H9 (cell line): ENCODE measurements around the gene NAIF1. TPM values are rescaled to one million over a fixed set of nuclear protein-coding genes. Genes with fewer than 3 reads are reported as not detected.

Experiments used
- DNase-seq: peaks from one replicate; pipeline ENCODE4 v3.0.0-alpha.2; 2017
- H2AFZ ChIP-seq: one replicate; pipeline ENCODE4 v1.6.1; 2013; ENCODE audit warnings: mild to moderate bottlenecking, low read length, control low read depth, moderate library complexity
- H2AK5ac ChIP-seq: 2 replicates; pipeline ENCODE4 v1.6.1; 2013; ENCODE audit warnings: low read length, control low read depth, mixed read lengths; ENCODE audit not compliant: insufficient read length
- H2BK120ac ChIP-seq: one replicate; pipeline ENCODE4 v1.6.1; 2013; ENCODE audit warnings: low read depth, mild to moderate bottlenecking, low read length, control low read depth, inconsistent platforms; ENCODE audit not compliant: poor library complexity, severe bottlenecking
- H2BK12ac ChIP-seq: 2 replicates; pipeline ENCODE4 v1.6.1; 2013; ENCODE audit warnings: low read length, control low read depth, mixed read lengths, low read depth; ENCODE audit not compliant: insufficient read length
- H2BK15ac ChIP-seq: 2 replicates; pipeline ENCODE4 v1.6.1; 2013; ENCODE audit warnings: low read depth, low read length, control low read depth
- H2BK20ac ChIP-seq: one replicate; pipeline ENCODE4 v1.6.1; 2013; ENCODE audit warnings: low read depth, mild to moderate bottlenecking, low read length, control low read depth, inconsistent platforms; ENCODE audit not compliant: poor library complexity, severe bottlenecking
- H2BK5ac ChIP-seq: 2 replicates; pipeline ENCODE4 v1.6.1; 2013; ENCODE audit warnings: low read length, control low read depth, mixed read lengths; ENCODE audit not compliant: insufficient read length
- H3K14ac ChIP-seq: 2 replicates; pipeline ENCODE4 v1.6.1; 2013; ENCODE audit warnings: low read length, control low read depth; ENCODE audit not compliant: insufficient read depth
- H3K18ac ChIP-seq: 2 replicates; pipeline ENCODE4 v1.6.1; 2013; ENCODE audit warnings: low read depth, mild to moderate bottlenecking, mixed read lengths, low read length, control low read depth; ENCODE audit not compliant: insufficient read length
- H3K23ac ChIP-seq: 2 replicates; pipeline ENCODE4 v1.6.1; 2013; ENCODE audit warnings: low read length, control low read depth, mixed read lengths, low read depth; ENCODE audit not compliant: insufficient read length
- H3K23me2 ChIP-seq: 2 replicates; pipeline ENCODE4 v1.6.1; 2013; ENCODE audit warnings: low read depth, mild to moderate bottlenecking, mixed read lengths, low read length, control low read depth; ENCODE audit not compliant: insufficient read length, poor library complexity, severe bottlenecking
- H3K27ac ChIP-seq: 2 replicates; pipeline ENCODE4 v1.5.1; 2013; ENCODE audit warnings: low read length, control low read depth, mixed read lengths, low read depth; ENCODE audit not compliant: insufficient read length
- H3K27me3 ChIP-seq: 2 replicates; pipeline ENCODE4 v1.6.1; 2013; ENCODE audit warnings: low read length, control low read depth, inconsistent platforms; ENCODE audit not compliant: insufficient read depth
- H3K4ac ChIP-seq: 2 replicates; pipeline ENCODE4 v1.6.1; 2013; ENCODE audit warnings: low read depth, mild to moderate bottlenecking, control low read depth, inconsistent platforms, low read length, moderate library complexity
- H3K4me1 ChIP-seq: 2 replicates; pipeline ENCODE4 v1.6.1; 2013; ENCODE audit warnings: low read length, control low read depth, inconsistent platforms; ENCODE audit not compliant: insufficient read depth
- H3K4me2 ChIP-seq: 2 replicates; pipeline ENCODE4 v1.6.1; 2013; ENCODE audit warnings: low read length, control low read depth, mixed read lengths; ENCODE audit not compliant: insufficient read length, insufficient read depth
- H3K56ac ChIP-seq: 2 replicates; pipeline ENCODE4 v1.6.1; 2013; ENCODE audit warnings: low read depth, mild to moderate bottlenecking, mixed read lengths, low read length, control low read depth; ENCODE audit not compliant: insufficient read length
- H3K79me1 ChIP-seq: 2 replicates; pipeline ENCODE4 v1.6.1; 2013; ENCODE audit warnings: low read depth, mild to moderate bottlenecking, moderate library complexity, low read length, control low read depth, inconsistent platforms; ENCODE audit not compliant: insufficient read depth, poor library complexity, severe bottlenecking
- H3K79me2 ChIP-seq: 2 replicates; pipeline ENCODE4 v1.6.1; 2013; ENCODE audit warnings: low read length, control low read depth, inconsistent platforms; ENCODE audit not compliant: insufficient read depth
- H3K9ac ChIP-seq: 2 replicates; pipeline ENCODE4 v1.6.1; 2013; ENCODE audit warnings: low read length, control low read depth, mixed read lengths; ENCODE audit not compliant: insufficient read length; ENCODE audit errors: extremely low read depth
- H3K9me3 ChIP-seq: one replicate; pipeline ENCODE4 v1.6.1; 2013; ENCODE audit warnings: low read depth, low read length, inconsistent platforms; ENCODE audit not compliant: control insufficient read depth
- H3T11ph ChIP-seq: one replicate; pipeline ENCODE4 v1.6.1; 2013; ENCODE audit warnings: mild to moderate bottlenecking, low read length, control low read depth, inconsistent platforms
- H4K20me1 ChIP-seq: one replicate; pipeline ENCODE4 v1.6.1; 2013; ENCODE audit not compliant: control insufficient read depth, insufficient read length, insufficient read depth
- H4K5ac ChIP-seq: 2 replicates; pipeline ENCODE4 v1.6.1; 2013; ENCODE audit warnings: low read depth, mild to moderate bottlenecking, mixed read lengths, low read length, control low read depth; ENCODE audit not compliant: insufficient read length
- H4K8ac ChIP-seq: replicated peaks from 2 replicates; pipeline ENCODE4 v1.6.1; 2013; ENCODE audit warnings: low read length, control low read depth, mixed read lengths, low read depth; ENCODE audit not compliant: insufficient read length
- H4K91ac ChIP-seq: 2 replicates; pipeline ENCODE4 v1.6.1; 2013; ENCODE audit warnings: low read depth, mild to moderate bottlenecking, moderate library complexity, mixed read lengths, low read length, control low read depth; ENCODE audit not compliant: insufficient read length
- H3K27ac Mint-ChIP-seq, 3 experiments: 2 replicates in 2 of 3; 3 replicates in 1 of 3; pipeline ENCODE4 v1.8.0; 2020 to 2021; ENCODE audit warnings: mixed read lengths in 3 of 3, mild to moderate bottlenecking in 1 of 3, moderate library complexity in 1 of 3
- H3K27me3 Mint-ChIP-seq: 2 replicates; pipeline ENCODE4 v1.8.0; 2021; ENCODE audit warnings: low read depth, mild to moderate bottlenecking, moderate library complexity, mixed read lengths
- H3K36me3 Mint-ChIP-seq, 3 experiments: 2 replicates in 2 of 3; 3 replicates in 1 of 3; pipeline ENCODE4 v1.8.0; 2020 to 2021; ENCODE audit warnings: low read depth in 3 of 3, mixed read lengths in 3 of 3; ENCODE audit not compliant: insufficient read depth in 1 of 3
- H3K4me1 Mint-ChIP-seq, 2 experiments: 2 replicates each; pipeline ENCODE4 v1.8.0; 2020; ENCODE audit warnings: mixed read lengths in 2 of 2
- H3K4me3 Mint-ChIP-seq, 2 experiments: 2 replicates in 1 of 2; 3 replicates in 1 of 2; pipeline ENCODE4 v1.8.0; 2020 to 2021; ENCODE audit warnings: mild to moderate bottlenecking in 2 of 2, mixed read lengths in 2 of 2, moderate library complexity in 1 of 2
- H3K9me3 Mint-ChIP-seq, 2 experiments: 2 replicates in 1 of 2; 3 replicates in 1 of 2; pipeline ENCODE4 v1.8.0; 2020; ENCODE audit warnings: mild to moderate bottlenecking in 2 of 2, mixed read lengths in 2 of 2, moderate library complexity in 1 of 2
- CTCF ChIP-seq: fragments of 200-600 bp; sonication (generic); conservative IDR thresholded peaks from 3 replicates; pipeline ENCODE4 v1.8.0; 2021; ENCODE audit warnings: antibody characterized with exemption, mild to moderate bottlenecking
- WGBS: extraction: QIAGEN DNeasy Blood & Tissue Kit; methylation state at CpG from one replicate; pipeline ENCODE4 v1.1.7; 2013; ENCODE audit warnings: missing lambda C conversion rate, low lambda C conversion rate, mixed read lengths; ENCODE audit not compliant: insufficient read length; ENCODE audit errors: extremely low coverage; 5-methylcytosine and 5-hydroxymethylcytosine counted together
- total RNA-seq: library from RNA; stranded (reverse); gene quantifications from 2 replicates; pipeline ENCODE4 v1.2.1, GENCODE V29; 2021

The NAIF1 gene
- total RNA-seq, 1 experiment from 2014 or later: 6.3 TPM

GRCh38 chr9:128099932-128100491, 32.9 kb upstream of the NAIF1 start:
- H3K79me1 ChIP-seq: peaks cover 3% of the 10 kb centered on the region
- DNase-seq: no peak
- no peak for TF ChIP-seq CTCF
- no peak overlapping the region for H3K14ac ChIP-seq
- no peak overlapping the region for H2BK20ac ChIP-seq
- no peak overlapping the region for H2BK120ac ChIP-seq
- no peak overlapping the region for H4K8ac ChIP-seq
- Mint-ChIP-seq H3K4me1 (peaks cover 51 to 58% of the 10 kb centered on the region in 2 experiments), H3K36me3 (peaks cover 19 to 37% (median 37%) of the 10 kb centered on the region in 3 experiments; a peak in 6 of 7 replicates), H3K4me3 (peak overlapping the region; percentile 84 to 89; a peak in 3 of 5 replicates), H3K27me3 (no peaks in the 10 kb centered on the region), H3K27ac (peak overlapping the region in 1 of 3 experiments; percentile 96; a peak in 2 of 7 replicates), H3K9me3 (no peaks in the 10 kb centered on the region)
- H3K23ac ChIP-seq: no peak overlapping the region
- H3K79me2 ChIP-seq: peaks cover 7% of the 10 kb centered on the region; the same call in 1 of the 2 replicates
- H4K91ac ChIP-seq: no peak overlapping the region
- H3K4me1 ChIP-seq: peaks cover 5% of the 10 kb centered on the region; the same call in 1 of the 2 replicates
- H3T11ph ChIP-seq: no peak overlapping the region
- no peak overlapping the region for H3K18ac ChIP-seq
- no peak overlapping the region for H3K4ac ChIP-seq
- H3K27me3 ChIP-seq: no peaks in the 10 kb centered on the region
- no peaks in the 10 kb centered on the region for H3K9me3 ChIP-seq
- H2AK5ac ChIP-seq: no peak overlapping the region
- H3K23me2 ChIP-seq: peaks cover 10% of the 10 kb centered on the region
- no peak overlapping the region for H3K27ac ChIP-seq
- no peak overlapping the region for H3K9ac ChIP-seq
- H4K20me1 ChIP-seq: no peaks in the 10 kb centered on the region
- H2BK12ac ChIP-seq: no peak overlapping the region
- no CpG with 5 or more reads among the region's 16 CpGs for WGBS
- H4K5ac ChIP-seq: no peak overlapping the region
- H2BK15ac ChIP-seq: no peak overlapping the region
- no peak overlapping the region for H2BK5ac ChIP-seq
- no peak overlapping the region for H2AFZ ChIP-seq
- no peak overlapping the region for H3K4me2 ChIP-seq
- no peak overlapping the region for H3K56ac ChIP-seq
